Glomerular visceral epithelial cell (primary cell): Measurements from ENCODE around the gene FST.

Experiments used
- DNase-seq: peaks from one replicate; pipeline ENCODE4 v3.0.0-alpha.2; 2016; ENCODE audit errors: extremely low spot score

FST gene

GRCh38 chr5:53520813-53521212, 40.4 kb downstream of the FST start:
- DNase-seq = no peak
